ENCODE results near the gene DISP3. TPM values are rescaled to one million over a fixed set of nuclear protein-coding genes. Genes with fewer than 3 reads are reported as not detected.
"Not testable (repeated sequence)": the region's sequence is repeated elsewhere in the genome, so short reads cannot be mapped to it uniquely, and the experiment has no call there.

The DISP3 gene
- polyA plus RNA-seq, 4 donors, result 0.81 to 2.1 (median 1.4) TPM

- no peak for DNase-seq (ENCODE audit: low read depth in 4 of 4, low spot score in 3 of 4)
Observed at GRCh38 chr1:11568687-11569086, 89.7 kb downstream of the DISP3 start.

GRCh38 chr1:11569551-11569950 is 90.6 kb downstream of the DISP3 start:
- DNase-seq (ENCODE audit: low read depth in 4 of 4, low spot score in 3 of 4), result no peak

DNA sequence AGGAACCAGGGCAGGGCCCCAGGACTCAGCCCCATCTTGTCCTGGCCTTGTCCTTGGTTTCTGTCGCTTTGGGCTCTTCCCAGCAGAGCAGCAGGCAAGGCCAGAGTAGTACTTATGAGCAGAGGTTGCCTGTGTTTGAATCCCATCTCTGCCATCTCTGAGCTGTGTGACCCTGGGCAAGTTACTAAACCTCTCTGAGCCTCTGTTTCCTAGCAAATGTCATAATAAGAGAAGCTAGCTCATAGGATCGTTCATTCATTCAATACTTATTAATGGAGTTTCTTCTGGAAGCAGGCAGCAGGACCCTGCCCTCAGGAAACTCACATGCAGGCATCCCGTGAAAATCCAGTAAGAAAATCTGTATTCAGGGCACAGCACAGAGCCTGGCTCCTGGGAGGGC is 91.0 kb downstream of the DISP3 start:
- DNase-seq (ENCODE audit: low read depth in 4 of 4, low spot score in 3 of 4), result no peak

DNA sequence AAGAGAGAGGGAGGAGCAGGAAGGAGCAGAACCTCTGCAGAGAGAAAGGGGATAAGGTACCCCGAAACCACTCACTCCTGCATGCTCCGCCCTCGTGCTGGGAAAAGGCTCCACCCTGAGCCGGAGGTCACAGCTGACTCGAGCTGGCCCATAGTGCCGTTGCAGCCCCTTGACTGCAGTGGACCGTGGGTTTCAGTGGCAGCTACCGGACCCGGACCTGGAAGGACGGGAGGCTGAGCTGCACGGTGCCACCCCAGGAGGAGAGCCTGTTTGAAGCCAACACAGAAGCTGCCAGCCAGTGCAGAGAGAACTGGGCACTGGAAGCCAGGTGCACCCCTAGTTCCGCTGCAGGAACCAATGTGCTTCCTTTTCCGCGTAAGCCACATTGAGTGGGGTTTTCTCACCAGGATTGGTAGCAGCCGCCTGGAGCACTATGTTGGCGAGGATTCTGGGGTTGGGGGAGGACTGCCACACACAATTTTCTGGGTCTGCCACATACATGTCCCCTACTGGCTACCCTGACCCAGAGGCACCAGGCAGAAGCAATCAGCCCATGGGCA is 91.9 kb downstream of the DISP3 start:
- no peak for DNase-seq (ENCODE audit: low read depth in 4 of 4, low spot score in 3 of 4)

DNA sequence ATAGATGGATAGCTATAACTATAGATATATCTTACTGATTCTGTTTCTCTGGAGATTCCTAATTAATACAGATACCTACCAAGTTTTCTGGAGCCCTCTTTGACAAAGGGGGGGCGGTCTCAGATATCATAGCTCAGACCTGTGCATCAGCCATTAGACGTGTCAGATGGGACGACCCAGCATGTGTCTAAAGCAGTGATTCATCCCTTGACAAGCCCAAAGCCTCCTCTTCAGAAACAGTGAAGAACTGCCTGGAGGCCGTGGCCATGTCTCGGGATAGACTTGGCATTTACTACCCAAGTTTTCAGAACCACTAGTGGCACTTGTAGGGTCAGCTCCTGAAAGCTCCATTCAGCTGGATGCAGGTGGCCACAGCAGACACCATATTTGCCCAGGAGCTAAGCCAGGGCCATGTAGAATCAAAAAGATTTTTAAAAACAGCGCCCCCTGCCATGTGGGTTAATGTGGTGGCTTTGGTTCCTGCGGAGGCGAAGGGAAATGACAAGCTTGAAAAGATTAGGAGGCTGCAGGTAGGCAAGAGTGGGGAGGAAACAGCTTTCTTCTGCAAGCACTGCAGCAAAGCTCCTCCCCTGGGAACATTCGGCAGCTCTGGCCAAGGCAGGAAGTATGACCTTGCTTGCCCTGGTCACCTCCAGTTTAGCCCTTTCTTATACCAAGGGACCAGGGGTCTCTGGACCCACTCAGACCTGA is 93.1 kb downstream of the DISP3 start:
- no peak for DNase-seq (ENCODE audit: low read depth in 4 of 4, low spot score in 3 of 4)

DNA sequence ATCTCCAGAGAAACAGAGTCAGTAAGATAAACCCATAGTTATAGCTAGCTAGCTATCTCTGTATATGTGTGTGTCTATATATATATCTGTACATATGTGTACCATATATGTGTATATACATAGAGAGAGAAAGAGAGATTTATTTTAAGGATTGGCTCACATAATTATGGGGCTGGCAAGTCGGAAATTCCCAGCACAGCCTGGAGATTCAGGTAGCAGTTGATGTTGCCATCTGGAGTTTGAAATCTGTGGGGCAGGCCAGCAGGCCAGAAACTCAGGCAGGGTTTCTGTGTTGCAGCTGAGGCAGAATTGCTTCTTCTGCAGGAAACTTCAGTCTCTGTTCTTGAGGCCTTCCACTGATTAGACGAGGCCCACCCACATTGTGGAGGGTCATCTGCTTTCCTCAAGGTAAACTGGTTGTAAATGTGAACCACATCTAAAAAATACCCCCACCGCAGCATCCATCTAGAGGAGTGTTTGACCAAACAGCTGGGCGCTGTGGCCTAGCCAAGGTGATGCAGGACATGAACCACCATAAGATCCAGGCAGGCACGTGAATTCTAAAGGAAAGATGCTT is 94.2 kb downstream of the DISP3 start:
- DNase-seq (ENCODE audit: low read depth in 4 of 4, low spot score in 3 of 4), result no peak

DNA sequence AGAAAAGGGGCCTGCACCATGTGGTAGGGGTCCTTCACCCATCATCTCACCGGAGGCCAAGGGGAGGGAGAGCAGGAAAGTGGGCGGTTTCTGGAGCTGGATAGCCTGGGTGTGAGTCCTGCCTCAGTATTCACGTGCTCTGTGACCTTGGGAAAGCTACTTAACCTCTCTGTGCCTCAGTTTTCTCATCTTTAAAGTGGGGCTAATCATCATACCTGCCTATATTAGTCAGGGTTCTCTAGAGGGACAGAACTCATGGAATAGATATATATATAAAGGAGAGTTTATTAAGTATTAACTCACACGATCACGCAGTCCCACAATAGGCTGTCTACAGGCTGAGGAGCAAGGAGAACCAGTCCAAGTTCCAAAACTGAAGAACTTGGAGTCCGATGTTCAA is 96.6 kb downstream of the DISP3 start:
- no peak for DNase-seq (ENCODE audit: low read depth in 4 of 4, low spot score in 3 of 4)

DNA sequence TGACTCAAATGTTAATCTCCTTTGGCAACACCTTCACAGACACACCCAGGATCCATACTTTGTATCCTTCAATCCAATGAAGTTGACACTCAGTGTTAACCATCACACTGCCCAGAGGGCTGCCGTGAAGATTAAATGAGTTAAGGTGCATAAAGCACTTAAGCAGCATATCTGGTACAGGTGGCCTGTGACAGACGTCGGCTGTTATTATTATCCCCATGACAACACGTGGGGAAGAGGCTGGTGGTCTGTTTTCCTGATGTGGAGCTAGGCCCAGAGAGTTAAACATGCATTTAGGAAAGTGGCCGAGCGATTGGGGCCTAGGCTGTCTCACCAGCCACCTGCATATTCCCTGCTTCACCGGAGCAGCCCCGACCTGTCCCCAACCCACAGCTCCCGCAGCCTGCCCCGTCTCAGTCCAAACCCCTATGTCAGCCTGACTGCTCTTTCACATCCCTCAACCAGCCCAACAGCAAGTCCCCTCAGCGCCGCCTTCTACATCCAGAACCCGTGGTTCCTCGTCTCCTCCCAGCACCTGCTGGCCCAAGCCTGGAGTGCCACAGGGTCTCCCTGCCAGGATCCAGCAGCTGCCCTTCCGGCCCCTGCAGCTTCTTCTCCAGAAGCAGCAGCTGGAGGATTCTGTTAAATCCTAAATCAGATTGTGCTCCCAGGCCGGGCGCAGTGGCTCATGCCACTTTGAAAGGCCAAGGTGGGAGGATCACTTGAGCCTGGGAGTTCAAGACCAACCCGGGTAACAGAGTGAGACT is 97.3 kb downstream of the DISP3 start:
- DNase-seq (ENCODE audit: low read depth in 4 of 4, low spot score in 3 of 4), result no peak

GRCh38 chr1:11578004-11578403 is 99.0 kb downstream of the DISP3 start:
- no peak for DNase-seq (ENCODE audit: low read depth in 4 of 4, low spot score in 3 of 4)

GRCh38 chr1:11579506-11579905 is 100.6 kb downstream of the DISP3 start:
- no peak for DNase-seq (ENCODE audit: low read depth in 4 of 4, low spot score in 3 of 4)

DNA sequence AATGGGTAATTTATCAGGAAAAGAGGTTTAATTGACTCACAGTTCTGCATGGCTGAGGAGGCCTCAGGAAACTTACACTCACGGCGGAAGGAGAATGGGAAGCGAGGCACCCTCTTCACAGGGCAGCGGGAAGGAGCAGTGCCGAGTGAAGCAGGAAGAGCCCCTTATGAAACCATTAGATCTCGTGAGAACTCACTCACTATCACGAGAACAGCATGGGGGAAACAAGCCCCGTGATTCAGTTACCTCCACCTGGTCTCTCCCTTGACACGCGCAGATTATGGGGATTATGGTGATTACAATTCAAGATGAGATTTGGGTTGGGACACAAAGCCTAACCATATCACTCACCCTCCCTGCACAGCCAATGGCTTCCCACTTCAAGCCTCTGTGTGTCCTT is 101.1 kb downstream of the DISP3 start:
- not testable (repeated sequence) for DNase-seq (ENCODE audit: low read depth in 4 of 4, low spot score in 3 of 4)

DNA sequence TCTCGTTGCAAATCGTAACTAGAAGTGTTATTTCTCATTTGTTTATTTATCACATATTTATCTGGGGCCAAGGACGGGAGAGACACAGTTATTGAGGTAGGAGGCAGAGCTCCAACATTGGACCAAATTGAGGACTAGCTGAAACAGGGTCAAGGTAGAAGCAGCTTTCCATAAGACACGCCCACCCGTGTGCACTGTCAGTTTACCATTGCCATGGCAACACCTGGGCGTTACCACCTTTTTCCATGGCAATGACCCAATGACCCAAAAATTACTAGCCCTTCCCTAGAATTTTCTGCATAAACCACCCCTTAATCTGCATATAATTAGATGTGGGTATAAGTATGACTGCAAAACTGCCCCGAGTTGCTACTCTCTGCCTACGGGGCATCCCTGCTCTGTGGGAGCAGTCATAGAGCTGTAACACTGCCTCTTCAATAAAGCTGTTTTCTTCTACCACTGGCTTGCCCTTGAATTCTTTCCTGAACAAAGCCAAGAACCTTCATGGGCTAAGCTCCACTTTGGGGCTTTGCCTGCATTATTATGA is 102.6 kb downstream of the DISP3 start:
- no peak for DNase-seq (ENCODE audit: low read depth in 4 of 4, low spot score in 3 of 4)

DNA sequence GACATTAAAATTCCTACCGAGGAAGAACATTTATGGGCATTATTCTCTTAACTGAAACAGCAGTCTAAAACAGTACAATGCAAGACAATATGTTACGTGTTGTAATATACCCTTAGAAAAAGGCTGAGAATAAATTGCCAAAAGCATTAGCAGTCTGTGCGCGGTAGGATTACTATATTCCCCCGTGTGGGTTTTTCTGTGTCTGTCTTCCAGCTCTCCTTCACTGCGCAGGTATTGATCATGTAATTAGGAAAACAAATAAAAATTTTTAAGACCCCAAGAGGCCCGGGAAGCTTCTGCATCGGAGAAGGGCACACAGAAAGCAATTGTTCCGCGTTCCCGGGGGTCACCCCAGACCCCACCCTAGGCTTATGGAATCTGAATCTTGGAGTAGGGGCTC is 106.4 kb downstream of the DISP3 start:
- DNase-seq (ENCODE audit: low read depth in 4 of 4, low spot score in 3 of 4), result no peak

Other genes with a start within 250 kb of the DISP3 start
- gene MTOR, start 216.6 kb upstream of the DISP3 start, polyA plus RNA-seq (ENCODE audit: insufficient read length in 4 of 4), result 10 to 100 TPM; 27.5 to 45.6 (median 40.9) TPM
- 10 to 100 TPM; 13.0 to 17.2 (median 15.5) TPM for gene UBIAD1, start 206.0 kb upstream of the DISP3 start, polyA plus RNA-seq (ENCODE audit: insufficient read length in 4 of 4)
- 1 to 10 TPM in 2 of 4 donors, under 1 TPM in 2; 0.30 to 1.8 (median 1.1) TPM for gene FBXO2, start 175.3 kb downstream of the DISP3 start, polyA plus RNA-seq (ENCODE audit: insufficient read length in 4 of 4)
- 10 to 100 TPM in 3 of 4 donors, 1 to 10 TPM in 1; 6.0 to 21.1 (median 14.8) TPM for gene FBXO44, start 175.7 kb downstream of the DISP3 start, polyA plus RNA-seq (ENCODE audit: insufficient read length in 4 of 4)
- gene FBXO6, start 185.0 kb downstream of the DISP3 start, polyA plus RNA-seq (ENCODE audit: insufficient read length in 4 of 4), result 1 to 10 TPM; 2.7 to 5.1 (median 4.5) TPM
- gene MAD2L2, start 202.0 kb downstream of the DISP3 start, polyA plus RNA-seq (ENCODE audit: insufficient read length in 4 of 4), result 10 to 100 TPM; 26.4 to 46.8 (median 39.7) TPM
- gene DRAXIN, start 212.6 kb downstream of the DISP3 start, polyA plus RNA-seq (ENCODE audit: insufficient read length in 4 of 4), result 1 to 10 TPM in 1 of 4 donors, under 1 TPM in 3; 0.46 to 1.2 (median 0.95) TPM

Data from left renal pelvis (tissue), 4 donors.